Peyer's patch (tissue), 4 donors: ENCODE results near the gene EFCAB10.

Experiments used
- CTCF ChIP-seq, 6 experiments: fragments of 450-650 bp in 4 of 6; fragments of 200-600 bp in 2 of 6; sonication (generic) in 1 of 6; IDR thresholded peaks; one replicate each; pipeline ENCODE4 v1.5.1; 2017 to 2019; ENCODE audit warnings: antibody characterized with exemption in 6 of 6, mild to moderate bottlenecking in 3 of 6, moderate library complexity in 1 of 6
- POLR2A ChIP-seq, 2 donors: fragments of 450-650 bp; IDR thresholded peaks; one replicate each; pipeline ENCODE4 v1.5.1; 2017; ENCODE audit warnings: antibody characterized with exemption in 2 of 2, mild to moderate bottlenecking in 2 of 2, moderate library complexity in 2 of 2

GRCh38 chr7:105612806-105613205 is 31.5 kb upstream of the EFCAB10 start:
- TF ChIP-seq CTCF (IDR thresholded peaks at IDR 0.05) (no peak), POLR2A (IDR thresholded peaks at IDR 0.05) (no peak)
